K562 (cell line): ENCODE data around the gene ZBTB38. TPM values are rescaled to one million over a fixed set of nuclear protein-coding genes. Genes with fewer than 3 reads are reported as not detected.

Experiments
- ATAC-seq: fragments of 200-7000 bp; cut with Tn5 transposase; 3 replicates; pipeline ENCODE4 v1.9.1; 2020; ENCODE audit warnings: moderate library complexity
- BruUV-seq: library from RNA; stranded (reverse); fragments of 400-500 nt; replicated peaks from 2 replicates; lab custom pipeline; 2021; lab: Mats Ljungman, UMichigan
- CTCF ChIA-PET: fragments of 300-600 bp; formaldehyde crosslinking; extraction: SDS; loops from one replicate; lab custom pipeline; 2021; ENCODE audit warnings: low intra/inter-chr PET ratio; lab: Yijun Ruan, JAX
- POLR2A ChIA-PET: fragments of 300-600, 350-650 bp; sonication (Branson Sonifier 250); formaldehyde crosslinking; extraction: SDS; loops from one replicate; lab custom pipeline; 2021; ENCODE audit warnings: antibody characterized with exemption, inconsistent platforms; lab: Yijun Ruan, JAX
- DNase-seq, 4 experiments: peaks; one replicate each; pipeline versions ENCODE4 v3.0.0 to v3.0.0-alpha.2; 2011 to 2018; ENCODE audit warnings: low spot score in 3 of 4, mixed read lengths in 3 of 4; ENCODE audit errors: extremely low read depth in 1 of 4
- FAIRE-seq: peaks from 2 replicates; lab custom pipeline; 2011; peaks lifted over from hg19 to GRCh38; lab: Jason Lieb, UNC
- H2AFZ ChIP-seq: 2 replicates; pipeline ENCODE4 v1.6.0; 2011; ENCODE audit warnings: low read depth, low read length, control low read depth, inconsistent platforms
- H3K27ac ChIP-seq: fragments of 200-600 bp; 3 replicates; pipeline ENCODE4 v1.8.0; 2011; ENCODE audit warnings: low read depth, mild to moderate bottlenecking, control low read depth, inconsistent platforms, low read length, moderate library complexity, mixed read lengths; ENCODE audit errors: extremely low read depth
- H3K27me3 ChIP-seq, 2 experiments: fragments of 300-600 bp in 1 of 2; 2 replicates in 1 of 2; 3 replicates in 1 of 2; pipeline versions ENCODE4 v1.6.0 to v1.8.0; 2011; ENCODE audit warnings: inconsistent platforms in 2 of 2, low read length in 2 of 2, mild to moderate bottlenecking in 1 of 2, mixed read lengths in 1 of 2, moderate library complexity in 1 of 2; ENCODE audit not compliant: control insufficient read depth in 2 of 2, insufficient read depth in 2 of 2
- H3K36me3 ChIP-seq: fragments of 300-600 bp; 3 replicates; pipeline ENCODE4 v1.8.0; 2011; ENCODE audit warnings: mild to moderate bottlenecking, low read length, inconsistent platforms; ENCODE audit not compliant: control insufficient read depth, insufficient read depth
- H3K4me1 ChIP-seq, 2 experiments: fragments of 200-600 bp in 1 of 2; replicated peaks in 1 of 2; 2 replicates in 1 of 2; 3 replicates in 1 of 2; pipeline versions ENCODE4 v1.5.1 to v1.8.0; 2011; ENCODE audit warnings: inconsistent platforms in 2 of 2, low read length in 2 of 2, mild to moderate bottlenecking in 1 of 2, mixed read lengths in 1 of 2, moderate library complexity in 1 of 2; ENCODE audit not compliant: control insufficient read depth in 2 of 2, insufficient read depth in 2 of 2
- H3K4me2 ChIP-seq: 2 replicates; pipeline ENCODE4 v1.6.1; 2011; ENCODE audit warnings: low read length, control low read depth, inconsistent platforms, mixed read lengths; ENCODE audit not compliant: insufficient read depth
- H3K4me3 ChIP-seq: fragments of 200-600 bp; sonication (generic), shearing (Covaris generic); 2 replicates; pipeline ENCODE4 v1.5.1; 2016; ENCODE audit warnings: control low read depth, inconsistent platforms
- H3K79me2 ChIP-seq: fragments of 200-600 bp; 3 replicates; pipeline ENCODE4 v1.8.0; 2011; ENCODE audit warnings: low read length, inconsistent platforms; ENCODE audit not compliant: control insufficient read depth, insufficient read depth
- H3K9ac ChIP-seq, 2 experiments: 2 replicates each; pipeline versions ENCODE4 v1.6.0 to v1.6.1; 2011; ENCODE audit warnings: low read depth in 2 of 2, low read length in 2 of 2, control low read depth in 1 of 2, inconsistent platforms in 1 of 2, mild to moderate bottlenecking in 1 of 2, mixed read lengths in 1 of 2; ENCODE audit not compliant: insufficient read depth in 1 of 2
- H3K9me1 ChIP-seq: one replicate; pipeline ENCODE4 v1.6.0; 2011; ENCODE audit warnings: inconsistent platforms, mild to moderate bottlenecking, low read length, moderate library complexity; ENCODE audit not compliant: control insufficient read depth, insufficient read depth
- H3K9me3 ChIP-seq: replicated peaks from 2 replicates; pipeline ENCODE4 v1.5.1; 2011; ENCODE audit warnings: low read depth, low read length, inconsistent platforms; ENCODE audit not compliant: control insufficient read depth, insufficient read depth
- H4K20me1 ChIP-seq: replicated peaks from 2 replicates; pipeline ENCODE4 v1.6.1; 2011; ENCODE audit warnings: low read length, inconsistent platforms, mixed read lengths; ENCODE audit not compliant: control insufficient read depth, insufficient read depth
- CC2D1A ChIP-seq: fragments of 450-650 bp; IDR thresholded peaks from 2 replicates; pipeline ENCODE4 v1.6.1; 2017; ENCODE audit warnings: mild to moderate bottlenecking
- ELF4 ChIP-seq: fragments of 450-650 bp; formaldehyde crosslinking; IDR thresholded peaks from 2 replicates; pipeline ENCODE4 v1.4.0; 2022; ENCODE audit warnings: missing genetic modification characterization
- ZNF512 ChIP-seq: IDR thresholded peaks from 2 replicates; pipeline ENCODE4 v1.6.1; 2016; ENCODE audit warnings: missing genetic modification characterization, missing compliant biosample characterization
- WGBS: fragments of 100-300 bp; shearing (Covaris generic); methylation state at CpG from one replicate; pipeline ENCODE4 v1.1.6; 2016; ENCODE audit warnings: low coverage, mixed read lengths; ENCODE audit not compliant: insufficient coverage; ENCODE audit errors: missing lambda C conversion rate; 5-methylcytosine and 5-hydroxymethylcytosine counted together
- in situ Hi-C: fragments of 300-500 bp; cut with MboI; formaldehyde crosslinking; loops from 4 replicates; pipeline ENCODE4 v1.15.0; 2018; ENCODE audit warnings: inconsistent platforms, mixed read lengths
- intact Hi-C: fragments of 100-400 bp; cut with micrococcal nuclease; formaldehyde crosslinking; loops from 2 replicates; pipeline ENCODE4 v1.14.2; 2022
- polyA plus RNA-seq, 8 experiments: library from polyadenylated mRNA; depleted of rRNA in 4 of 8; stranded (reverse) in 5 of 8; unstranded in 3 of 8; fragments of >200 nt; fragmentation: Nextera tagmentation in 2 of 8; fragmentation: Illumina TruSeq in 1 of 8; extraction: Ambion mirVana in 2 of 8; extraction: Trizol in 1 of 8; gene quantifications; 2 replicates each; pipeline versions ENCODE4 v1.2.1 to v1.2.3, GENCODE V29; 2011 to 2014; ENCODE audit warnings: inconsistent platforms in 1 of 8, missing spikeins in 1 of 8
- total RNA-seq, 7 experiments: library from RNA; depleted of rRNA in 6 of 7; stranded (reverse); fragments of >200 nt in 6 of 7; fragmentation: Illumina TruSeq in 2 of 7; extraction: Trizol in 2 of 7; gene quantifications; 2 replicates each; pipeline versions ENCODE4 v1.2.1 to v1.2.3, GENCODE V29; 2011 to 2021; ENCODE audit warnings: low replicate concordance in 1 of 7

The ZBTB38 gene
- total and polyA plus RNA-seq, 9 of the 15 experiments (the other 6 are each of a cell fraction or from before 2014, with no cell fraction given) = 12.1 to 39.4 (median 22.9) TPM

GRCh38 chr3:141333836-141334626, 34.3 kb upstream of the ZBTB38 start:
- peaks cover 13 to 58% of the 10 kb centered on the region in 2 experiments for H3K4me1 ChIP-seq

More at GRCh38 chr3:141333836-141334626, 34.3 kb upstream of the ZBTB38 start:
- in situ Hi-C loops (no loop called here), intact Hi-C loops (no loop called here)
- WGBS = 82% methylated on average over 3 of the region's 3 CpGs
- Histone ChIP-seq H3K9me1 (no peaks in the 10 kb centered on the region), H3K4me2 (no peak overlapping the region), H3K79me2 (no peaks in the 10 kb centered on the region), H3K27ac (no peak overlapping the region), H3K4me3 (no peak overlapping the region), H3K9ac (no peak overlapping the region), H3K36me3 (no peaks in the 10 kb centered on the region), H4K20me1 (no peaks in the 10 kb centered on the region), H3K27me3 (no peaks in the 10 kb centered on the region), H3K9me3 (no peaks in the 10 kb centered on the region), H2AFZ (peak overlapping the region; percentile 93)
- POLR2A ChIA-PET = interaction anchor here (0.8 to 1.5 kb wide), 3 partner anchors 10 to 27 kb away, joined by 3 read pairs; no protein-coding TSS in a partner anchor
- DNase-seq (no peak), ATAC-seq (no peak), FAIRE-seq (no peak)
- CTCF ChIA-PET = no interaction called here
- BruUV-seq = no TSS peak
- TF ChIP-seq ZNF512 = peak; percentile 77
- peak; percentile 5; the same call in 1 of the 2 replicates for TF ChIP-seq ELF4 (CRISPR knock-in tag)
- TF ChIP-seq CC2D1A = no peak
- TF ChIP-seq, all 486 proteins: peak for 2
